ENCODE measurements around the gene ANKMY1.

Gene ANKMY1

DNA sequence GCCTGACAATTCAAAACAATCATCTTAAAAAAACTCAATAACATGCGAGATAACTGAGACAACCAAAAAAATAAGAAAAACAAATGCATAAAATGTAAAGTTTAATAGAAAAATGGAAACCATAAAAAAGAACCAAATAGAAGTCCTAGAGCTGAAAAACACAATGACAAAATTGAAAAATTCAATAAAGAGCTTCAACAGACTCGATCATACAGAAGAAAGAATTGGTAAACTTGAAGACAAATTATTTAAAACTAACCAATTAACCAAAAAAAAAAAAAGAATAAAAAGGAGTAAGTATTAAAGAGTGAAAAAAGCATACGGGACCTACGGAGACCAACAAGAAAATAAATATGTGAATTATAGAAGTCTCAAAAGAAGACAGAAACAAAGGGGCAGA, 84.6 kb downstream of the ANKMY1 start:
- no peak overlapping the region for H3K4me3 Mint-ChIP-seq
- no peaks in the 10 kb centered on the region for H3K4me1 Mint-ChIP-seq (ENCODE audit: low read depth)
- H3K9me3 Mint-ChIP-seq = peaks cover 17% of the 10 kb centered on the region

DNA sequence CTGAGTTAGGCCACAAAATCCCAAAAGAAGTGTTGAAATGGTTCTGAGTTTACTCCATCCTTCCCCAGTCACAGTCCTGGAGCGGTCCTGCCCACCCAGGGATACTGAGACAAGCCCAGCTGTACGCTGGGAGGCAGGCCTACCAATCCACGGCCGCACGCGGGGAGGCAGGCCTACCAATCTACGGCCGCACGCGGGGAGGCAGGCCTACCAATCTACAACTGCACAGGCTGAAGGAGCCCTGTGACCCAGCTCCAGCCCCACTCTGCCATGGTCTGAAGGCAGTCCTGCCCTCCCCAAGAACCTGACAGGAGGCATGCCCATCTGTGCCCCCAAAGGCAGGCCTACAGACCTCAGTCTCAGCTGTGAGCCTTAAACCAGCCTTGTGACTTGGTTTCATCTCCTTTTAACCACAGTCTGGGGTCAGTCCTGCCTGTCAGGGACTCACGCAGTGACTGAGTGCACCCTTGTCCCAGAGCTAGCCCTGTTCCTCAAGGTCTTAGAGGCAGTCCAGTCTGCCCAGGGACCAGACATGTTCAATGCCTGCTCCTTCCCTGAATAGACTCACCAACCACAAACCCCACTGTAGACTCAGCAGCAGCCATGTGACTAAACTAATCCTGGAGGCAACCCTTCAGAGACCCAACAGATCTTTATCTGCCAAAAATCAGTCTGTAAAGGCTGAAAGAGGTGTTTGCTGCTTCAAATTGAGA, 85.6 kb downstream of the ANKMY1 start:
- no peak overlapping the region for H3K27ac Mint-ChIP-seq
- H3K27me3 Mint-ChIP-seq (ENCODE audit: low read depth) = no peaks in the 10 kb centered on the region
- peaks cover 17% of the 10 kb centered on the region for H3K9me3 Mint-ChIP-seq
- no peak overlapping the region for H3K4me3 Mint-ChIP-seq
- no peaks in the 10 kb centered on the region for H3K4me1 Mint-ChIP-seq (ENCODE audit: low read depth)
- peaks cover 1% of the 10 kb centered on the region for H3K36me3 Mint-ChIP-seq (ENCODE audit: low read depth)

More for the DNA sequence above, 84.6 kb downstream of the ANKMY1 start:
- Mint-ChIP-seq H3K27me3 (ENCODE audit: low read depth) (no peaks in the 10 kb centered on the region), H3K27ac (no peak overlapping the region), H3K36me3 (ENCODE audit: low read depth) (peaks cover 1% of the 10 kb centered on the region)

DNA sequence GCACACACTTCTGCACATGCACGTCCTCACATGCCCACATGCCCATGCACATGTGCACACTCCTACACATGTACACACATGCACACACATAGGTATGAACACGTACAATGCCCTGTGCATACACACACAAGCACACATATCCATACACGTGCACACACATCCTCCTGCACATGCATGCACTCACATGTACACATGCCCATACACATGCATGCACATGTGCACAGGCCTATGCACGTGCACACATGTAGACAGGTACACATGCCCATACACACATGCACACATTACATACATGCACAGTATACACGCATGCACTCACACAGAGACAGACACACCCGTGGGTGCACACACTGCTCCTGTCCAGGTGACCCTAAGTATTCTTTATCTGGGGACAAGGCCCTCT, 88.0 kb downstream of the ANKMY1 start:
- Mint-ChIP-seq H3K4me1 (ENCODE audit: low read depth) (no peaks in the 10 kb centered on the region), H3K4me3 (no peak overlapping the region), H3K9me3 (peaks cover 11% of the 10 kb centered on the region), H3K36me3 (ENCODE audit: low read depth) (peaks cover 1% of the 10 kb centered on the region), H3K27ac (no peak overlapping the region), H3K27me3 (ENCODE audit: low read depth) (no peaks in the 10 kb centered on the region)

DNA sequence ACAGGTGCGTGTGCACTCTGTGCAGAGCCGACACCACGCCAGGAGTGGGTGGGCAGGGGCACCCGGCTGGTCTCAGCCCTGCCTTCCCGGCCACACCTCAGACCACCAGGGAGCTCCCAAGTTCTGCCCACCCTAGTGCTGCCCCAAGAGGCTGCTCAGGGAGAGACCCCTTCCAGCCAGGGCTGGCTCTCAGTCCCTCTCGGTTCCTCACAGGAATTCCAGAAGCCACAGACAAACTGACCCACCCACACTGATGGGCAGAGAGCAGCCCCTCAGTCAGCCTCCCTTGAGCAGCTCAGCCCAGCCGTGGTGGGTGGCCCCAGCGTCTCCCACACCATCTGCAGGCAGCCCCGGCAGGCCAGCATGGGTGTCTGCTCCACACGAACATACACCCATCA, 88.5 kb downstream of the ANKMY1 start:
- peaks cover 1% of the 10 kb centered on the region for H3K36me3 Mint-ChIP-seq (ENCODE audit: low read depth)
- H3K9me3 Mint-ChIP-seq = peaks cover 11% of the 10 kb centered on the region
- no peak overlapping the region for H3K4me3 Mint-ChIP-seq
- H3K27ac Mint-ChIP-seq = no peak overlapping the region
- no peaks in the 10 kb centered on the region for H3K27me3 Mint-ChIP-seq (ENCODE audit: low read depth)
- no peaks in the 10 kb centered on the region for H3K4me1 Mint-ChIP-seq (ENCODE audit: low read depth)

DNA sequence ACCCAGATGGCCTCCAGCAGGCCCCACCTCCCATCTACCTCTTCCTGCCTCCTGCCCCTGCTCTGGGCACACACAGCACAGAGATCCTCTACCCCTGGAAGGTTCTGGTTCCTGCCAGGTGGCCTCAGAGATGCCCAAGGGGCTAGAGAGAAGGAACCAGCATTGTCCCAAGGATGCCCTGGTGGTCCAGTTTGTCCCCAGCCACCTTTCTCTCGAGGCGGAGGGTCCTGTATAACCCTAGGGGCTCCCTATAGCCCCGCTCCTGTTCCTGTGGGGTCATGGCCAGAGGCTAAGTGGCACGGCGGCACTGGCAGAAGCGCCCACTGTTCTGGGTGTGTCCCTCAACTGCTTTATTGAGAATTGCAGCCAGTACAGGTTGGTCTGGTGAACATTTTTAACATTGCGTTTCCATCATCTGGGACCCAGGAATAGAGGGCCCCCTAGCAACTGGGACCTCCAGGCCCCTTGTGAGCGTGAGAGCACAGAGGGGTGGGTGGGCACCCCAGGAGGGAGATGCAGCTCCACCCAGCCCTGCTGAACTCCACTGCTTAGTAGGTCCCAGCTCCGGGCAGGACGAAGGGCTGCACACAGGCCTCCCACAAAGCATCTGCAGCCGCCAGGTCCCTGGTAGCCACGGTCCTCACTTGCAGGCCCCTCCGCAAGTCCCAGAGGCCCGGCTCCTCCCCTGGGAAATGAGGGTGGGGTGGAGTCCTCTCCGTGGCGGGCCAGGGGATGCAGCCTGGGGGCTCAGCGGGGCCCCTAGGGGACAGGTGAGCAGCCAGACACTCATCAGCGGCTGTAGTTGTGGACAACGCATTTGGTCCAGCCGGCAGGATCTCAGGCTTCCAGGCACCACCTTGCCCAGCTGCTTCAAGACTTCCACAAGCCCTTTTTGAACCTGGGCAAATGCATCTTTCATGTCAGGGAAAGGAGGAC, 89.2 kb downstream of the ANKMY1 start:
- Mint-ChIP-seq H3K4me3 (no peak overlapping the region), H3K4me1 (ENCODE audit: low read depth) (no peaks in the 10 kb centered on the region), H3K36me3 (ENCODE audit: low read depth) (peaks cover 1% of the 10 kb centered on the region)

DNA sequence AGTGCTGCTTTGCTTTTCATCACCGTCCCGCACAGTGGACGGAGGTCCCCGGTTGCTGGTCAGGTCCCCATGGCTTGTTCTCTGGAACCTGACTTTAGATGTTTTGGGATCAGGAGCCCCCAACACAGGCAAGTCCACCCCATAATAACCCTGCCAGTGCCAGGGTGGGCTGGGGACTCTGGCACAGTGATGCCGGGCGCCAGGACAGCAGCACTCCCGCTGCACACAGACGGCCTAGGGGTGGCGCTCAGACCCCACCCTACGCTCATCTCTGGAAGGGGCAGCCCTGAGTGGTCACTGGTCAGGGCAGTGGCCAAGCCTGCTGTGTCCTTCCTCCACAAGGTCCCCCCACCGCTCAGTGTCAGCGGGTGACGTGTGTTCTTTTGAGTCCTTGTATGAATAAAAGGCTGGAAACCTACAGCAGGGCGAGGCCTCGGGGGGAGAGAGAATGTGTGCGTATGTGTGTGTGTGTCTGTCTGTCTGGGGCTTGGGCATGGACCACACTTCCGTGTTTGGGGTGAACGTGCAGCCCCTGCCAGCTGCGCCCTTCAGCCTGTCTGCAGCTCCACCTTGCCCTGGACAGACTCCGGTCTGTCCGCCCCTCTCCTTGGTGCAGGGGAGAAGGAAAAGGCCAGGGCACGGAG, 90.0 kb downstream of the ANKMY1 start:
- no peaks in the 10 kb centered on the region for H3K9me3 Mint-ChIP-seq
- no peak overlapping the region for H3K4me3 Mint-ChIP-seq
- no peak overlapping the region for H3K27ac Mint-ChIP-seq
- peaks cover 1% of the 10 kb centered on the region for H3K36me3 Mint-ChIP-seq (ENCODE audit: low read depth)
- no peaks in the 10 kb centered on the region for H3K4me1 Mint-ChIP-seq (ENCODE audit: low read depth)
- no peaks in the 10 kb centered on the region for H3K27me3 Mint-ChIP-seq (ENCODE audit: low read depth)

More for the DNA sequence above, 89.2 kb downstream of the ANKMY1 start:
- peaks cover 7% of the 10 kb centered on the region for H3K9me3 Mint-ChIP-seq
- no peak overlapping the region for H3K27ac Mint-ChIP-seq
- H3K27me3 Mint-ChIP-seq (ENCODE audit: low read depth) = no peaks in the 10 kb centered on the region

DNA sequence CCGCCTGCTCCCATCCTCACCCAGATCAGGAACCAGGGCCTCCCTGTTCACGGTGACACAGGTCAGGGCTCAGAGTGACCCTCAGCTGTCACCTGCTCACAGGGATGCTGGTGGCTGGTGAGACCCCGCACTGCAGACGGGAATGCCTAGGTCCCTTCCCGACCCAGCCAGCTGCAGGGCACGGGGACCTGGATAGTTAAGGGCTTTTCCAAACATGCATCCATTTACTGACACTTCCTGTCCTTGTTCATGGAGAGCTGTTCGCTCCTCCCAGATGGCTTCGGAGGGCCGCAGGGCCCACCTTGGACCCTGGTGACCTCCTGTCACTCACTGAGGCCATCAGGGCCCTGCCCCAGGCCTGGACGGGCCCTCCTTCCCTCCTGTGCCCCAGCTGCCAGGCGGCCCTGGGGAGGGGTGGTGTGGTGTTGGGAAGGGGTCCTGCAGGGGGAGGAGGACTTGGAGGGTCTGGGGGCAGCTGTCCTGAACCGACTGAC, 90.6 kb downstream of the ANKMY1 start:
- Mint-ChIP-seq H3K36me3 (ENCODE audit: low read depth) (peaks cover 1% of the 10 kb centered on the region), H3K27ac (no peak overlapping the region), H3K9me3 (no peaks in the 10 kb centered on the region), H3K27me3 (ENCODE audit: low read depth) (no peaks in the 10 kb centered on the region), H3K4me1 (ENCODE audit: low read depth) (no peaks in the 10 kb centered on the region), H3K4me3 (no peak overlapping the region)

DNA sequence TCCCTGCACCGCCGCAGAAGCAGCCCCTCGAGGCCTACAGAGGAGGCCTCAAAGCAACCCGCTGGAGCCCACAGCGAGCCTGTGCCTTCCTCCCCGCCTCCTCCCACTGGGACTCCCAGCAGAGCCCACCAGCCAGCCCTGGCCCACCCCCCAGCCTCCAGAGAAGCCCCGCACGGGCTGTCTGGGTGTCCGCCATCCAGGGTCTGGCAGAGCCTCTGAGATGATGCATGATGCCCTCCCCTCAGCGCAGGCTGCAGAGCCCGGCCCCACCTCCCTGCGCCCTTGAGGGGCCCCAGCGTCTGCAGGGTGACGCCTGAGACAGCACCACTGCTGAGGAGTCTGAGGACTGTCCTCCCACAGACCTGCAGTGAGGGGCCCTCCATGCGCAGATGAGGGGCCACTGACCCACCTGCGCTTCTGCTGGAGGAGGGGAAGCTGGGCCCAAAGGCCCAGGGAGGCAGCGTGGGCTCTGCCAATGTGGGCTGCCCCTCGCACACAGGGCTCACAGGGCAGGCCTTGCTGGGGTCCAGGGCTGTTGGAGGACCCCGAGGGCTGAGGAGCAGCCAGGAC, 91.1 kb downstream of the ANKMY1 start:
- Mint-ChIP-seq H3K4me3 (no peak overlapping the region), H3K27ac (no peak overlapping the region), H3K9me3 (no peaks in the 10 kb centered on the region)

DNA sequence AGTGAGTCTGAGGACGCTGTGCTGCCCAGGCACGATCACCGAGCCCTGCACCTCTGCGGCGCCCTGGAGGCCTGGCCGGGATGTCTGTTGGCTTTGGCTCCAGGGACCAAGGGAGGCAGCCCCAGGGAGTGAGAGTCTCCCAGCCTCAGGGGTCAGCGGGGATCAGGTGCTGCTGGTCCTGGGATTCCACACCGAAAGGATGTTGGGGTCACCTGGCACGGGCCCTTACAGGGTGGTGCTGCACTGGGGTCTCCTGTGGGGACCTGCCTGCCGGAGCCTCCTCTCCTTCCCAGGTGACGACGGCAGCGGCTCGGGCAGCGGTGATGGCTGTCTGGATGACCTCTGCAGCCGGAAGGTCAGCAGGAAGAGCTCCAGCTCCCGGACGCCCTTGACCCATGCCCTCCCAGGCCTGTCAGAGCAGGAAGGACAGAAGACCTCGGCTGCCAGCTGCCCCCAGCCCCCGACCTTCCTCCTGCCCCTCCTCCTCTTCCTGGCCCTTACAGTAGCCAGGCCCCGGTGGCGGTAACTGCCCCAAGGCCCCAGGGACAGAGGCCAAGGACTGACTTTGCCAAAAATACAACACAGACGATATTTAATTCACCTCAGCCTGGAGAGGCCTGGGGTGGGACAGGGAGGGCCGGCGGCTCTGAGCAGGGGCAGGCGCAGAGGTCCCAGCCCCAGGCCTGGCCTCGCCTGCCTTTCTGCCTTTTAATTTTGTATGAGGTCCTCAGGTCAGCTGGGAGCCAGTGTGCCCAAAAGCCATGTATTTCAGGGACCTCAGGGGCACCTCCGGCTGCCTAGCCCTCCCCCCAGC, 91.8 kb downstream of the ANKMY1 start:
- no peaks in the 10 kb centered on the region for H3K27me3 Mint-ChIP-seq (ENCODE audit: low read depth)
- no peaks in the 10 kb centered on the region for H3K36me3 Mint-ChIP-seq (ENCODE audit: low read depth)
- no peak overlapping the region for H3K4me3 Mint-ChIP-seq
- no peaks in the 10 kb centered on the region for H3K9me3 Mint-ChIP-seq
- no peaks in the 10 kb centered on the region for H3K4me1 Mint-ChIP-seq (ENCODE audit: low read depth)
- no peak overlapping the region for H3K27ac Mint-ChIP-seq

More for the DNA sequence above, 91.1 kb downstream of the ANKMY1 start:
- Mint-ChIP-seq H3K27me3 (ENCODE audit: low read depth) (no peaks in the 10 kb centered on the region), H3K4me1 (ENCODE audit: low read depth) (no peaks in the 10 kb centered on the region), H3K36me3 (ENCODE audit: low read depth) (peaks cover 1% of the 10 kb centered on the region)

DNA sequence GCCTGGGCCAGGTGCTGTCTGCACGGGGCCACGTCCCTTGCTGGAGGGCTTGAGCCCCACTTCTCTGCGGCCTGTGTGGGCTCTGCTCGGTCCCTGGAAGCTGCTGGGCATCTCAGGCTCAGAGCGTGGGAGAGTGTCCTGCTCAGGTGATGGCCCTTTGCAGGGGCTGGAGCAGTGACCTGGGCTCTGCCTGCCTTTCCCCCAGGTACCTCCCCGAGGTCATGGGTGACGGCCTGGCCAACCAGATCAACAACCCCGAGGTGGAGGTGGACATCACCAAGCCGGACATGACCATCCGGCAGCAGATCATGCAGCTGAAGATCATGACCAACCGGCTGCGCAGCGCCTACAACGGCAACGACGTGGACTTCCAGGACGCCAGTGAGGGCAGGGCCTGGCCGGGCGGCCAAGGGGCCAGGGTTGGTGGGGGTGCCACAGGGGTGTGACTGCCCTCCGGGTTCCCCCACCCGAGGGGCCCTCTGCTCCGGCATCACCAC, 92.5 kb downstream of the ANKMY1 start:
- Mint-ChIP-seq H3K9me3 (no peaks in the 10 kb centered on the region), H3K4me3 (no peak overlapping the region), H3K4me1 (ENCODE audit: low read depth) (no peaks in the 10 kb centered on the region), H3K27ac (no peak overlapping the region), H3K27me3 (ENCODE audit: low read depth) (no peaks in the 10 kb centered on the region), H3K36me3 (ENCODE audit: low read depth) (no peaks in the 10 kb centered on the region)

DNA sequence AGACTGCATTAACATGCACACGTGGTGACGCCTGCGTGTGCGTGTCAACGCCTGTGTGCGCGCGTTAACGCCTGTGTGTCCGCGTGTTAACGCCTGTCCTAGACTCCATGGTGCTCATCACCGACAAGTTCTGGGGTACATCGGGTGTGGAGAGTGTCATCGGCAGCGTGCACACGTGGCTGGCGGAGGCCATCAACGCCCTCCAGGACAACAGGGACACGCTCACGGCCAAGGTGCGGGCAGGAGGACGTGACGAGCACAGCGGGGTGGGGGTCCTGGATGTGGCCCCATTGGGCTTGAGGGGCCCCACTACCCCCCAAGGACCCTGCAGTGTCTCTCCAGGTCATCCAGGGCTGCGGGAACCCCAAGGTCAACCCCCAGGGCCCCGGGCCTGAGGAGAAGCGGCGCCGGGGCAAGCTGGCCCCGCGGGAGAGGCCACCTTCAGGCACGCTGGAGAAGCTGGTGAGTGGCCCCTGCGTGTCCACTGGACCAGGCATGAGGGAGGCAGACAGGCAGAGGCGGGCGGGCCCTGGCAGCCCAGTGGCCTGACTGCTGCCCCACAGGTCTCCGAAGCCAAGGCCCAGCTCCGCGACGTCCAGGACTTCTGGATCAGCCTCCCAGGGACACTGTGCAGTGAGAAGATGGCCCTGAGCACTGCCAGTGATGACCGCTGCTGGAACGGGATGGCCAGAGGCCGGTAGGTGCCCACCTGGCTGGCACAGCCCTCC, 93.1 kb downstream of the ANKMY1 start:
- Mint-ChIP-seq H3K27me3 (ENCODE audit: low read depth) (no peaks in the 10 kb centered on the region), H3K4me3 (no peak overlapping the region), H3K27ac (no peak overlapping the region), H3K36me3 (ENCODE audit: low read depth) (no peaks in the 10 kb centered on the region), H3K9me3 (no peaks in the 10 kb centered on the region), H3K4me1 (ENCODE audit: low read depth) (no peaks in the 10 kb centered on the region)

DNA sequence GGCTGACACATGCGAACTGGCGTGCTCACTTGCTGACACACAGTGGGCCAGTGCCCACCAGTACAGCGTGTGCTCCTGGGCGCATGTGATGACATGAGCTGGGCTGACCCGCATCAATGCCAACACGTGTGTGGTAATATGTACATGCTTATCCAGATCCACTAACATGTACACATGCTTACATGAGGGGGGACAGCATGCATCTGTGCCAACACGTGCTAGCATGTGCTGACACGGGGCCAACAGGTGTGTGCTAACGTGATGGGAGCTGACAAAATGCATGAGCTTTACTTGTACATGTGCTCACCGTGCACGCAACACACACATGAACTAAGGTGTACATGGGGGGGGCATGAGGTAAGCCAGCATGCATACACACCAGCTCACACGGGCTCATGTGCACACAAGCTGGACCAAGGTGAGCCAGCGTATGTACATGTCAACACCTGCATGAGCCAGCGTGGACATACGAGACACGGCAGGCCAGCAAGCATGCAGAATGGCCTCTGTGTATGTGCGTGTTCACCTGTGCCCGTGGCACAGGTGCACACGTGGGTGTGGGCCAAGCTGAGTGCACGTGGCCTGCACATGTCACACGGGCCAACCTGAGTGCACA, 93.8 kb downstream of the ANKMY1 start:
- Mint-ChIP-seq H3K36me3 (ENCODE audit: low read depth) (no peaks in the 10 kb centered on the region), H3K27me3 (ENCODE audit: low read depth) (no peaks in the 10 kb centered on the region), H3K9me3 (no peaks in the 10 kb centered on the region), H3K27ac (no peak overlapping the region), H3K4me1 (ENCODE audit: low read depth) (no peaks in the 10 kb centered on the region), H3K4me3 (no peak overlapping the region)

All from T-helper 1 cell treated with Interleukin-12 subunit alpha and Interleukin-12 subunit beta and Interleukin-4 antibody, amounts not matched to agents 30 μg/mL and 1 μg/mL, for 36 hours (primary cell).